ENCODE data around the gene PREB. TPM values are rescaled to one million over a fixed set of nuclear protein-coding genes. Genes with fewer than 3 reads are reported as not detected.

PREB gene
- total RNA-seq, 2 experiments from 2014 or later = 96.8 to 113 TPM

DNA sequence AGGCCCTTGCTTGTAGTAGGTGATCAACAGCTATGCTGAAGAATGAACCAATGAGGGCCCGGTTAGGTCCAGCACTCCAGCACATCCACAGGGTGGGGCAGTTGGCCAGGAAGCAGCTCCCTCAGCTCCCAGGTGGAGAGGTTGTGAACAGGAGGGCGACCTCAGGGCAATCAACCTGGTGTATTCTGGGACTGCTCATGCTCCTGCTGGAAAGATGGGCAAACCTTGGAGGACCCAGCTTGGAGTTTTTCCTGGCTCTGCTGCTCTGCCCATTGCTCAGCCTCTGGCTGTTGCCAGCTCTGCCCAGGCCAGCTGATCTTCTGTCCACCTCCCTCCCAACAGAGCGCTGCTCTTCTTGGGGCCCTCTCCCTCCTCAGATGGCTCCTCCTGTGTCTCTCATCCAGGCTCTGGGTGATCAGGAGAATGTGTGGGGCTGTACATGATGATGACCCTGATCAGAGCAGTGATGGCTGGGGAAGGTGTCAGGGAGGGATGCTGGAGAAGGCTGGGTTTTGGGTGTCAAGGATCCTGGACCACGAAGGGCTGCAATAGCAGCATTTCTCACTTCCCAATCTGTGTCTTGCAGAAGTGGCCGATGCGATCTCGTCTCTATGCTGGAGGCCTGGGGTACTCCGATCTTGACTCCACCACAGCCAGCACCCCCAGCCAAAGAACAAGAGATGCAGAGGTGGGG, 17.8 kb upstream of the PREB start:
- Histone ChIP-seq H3K4me1 (ENCODE audit: insufficient read depth, low read length, poor library complexity, severe bottlenecking) (peaks cover 35% of the 10 kb centered on the region), H2AFZ (ENCODE audit: low read length) (peak overlapping the region; percentile 53; the same call in 1 of the 2 replicates), H3K36me3 (ENCODE audit: insufficient read depth, low read length) (no peaks in the 10 kb centered on the region), H4K20me1 (ENCODE audit: insufficient read depth, low read length) (no peaks in the 10 kb centered on the region), H3K9me2 (ENCODE audit: insufficient read depth, low read length) (no peaks in the 10 kb centered on the region), H3K4me2 (ENCODE audit: low read length) (peak overlapping the region; percentile 52; the same call in 1 of the 2 replicates), H3K4me3 (ENCODE audit: low read depth, low read length, poor library complexity, severe bottlenecking) (no peak overlapping the region), H3K9me3 (ENCODE audit: low read length) (no peaks in the 10 kb centered on the region), H3K79me2 (ENCODE audit: insufficient read depth, low read depth, low read length) (no peaks in the 10 kb centered on the region), H3K27ac (ENCODE audit: low read depth, low read length, poor library complexity, severe bottlenecking) (peak overlapping the region; percentile 65)
- TF ChIP-seq, protein P1, sequence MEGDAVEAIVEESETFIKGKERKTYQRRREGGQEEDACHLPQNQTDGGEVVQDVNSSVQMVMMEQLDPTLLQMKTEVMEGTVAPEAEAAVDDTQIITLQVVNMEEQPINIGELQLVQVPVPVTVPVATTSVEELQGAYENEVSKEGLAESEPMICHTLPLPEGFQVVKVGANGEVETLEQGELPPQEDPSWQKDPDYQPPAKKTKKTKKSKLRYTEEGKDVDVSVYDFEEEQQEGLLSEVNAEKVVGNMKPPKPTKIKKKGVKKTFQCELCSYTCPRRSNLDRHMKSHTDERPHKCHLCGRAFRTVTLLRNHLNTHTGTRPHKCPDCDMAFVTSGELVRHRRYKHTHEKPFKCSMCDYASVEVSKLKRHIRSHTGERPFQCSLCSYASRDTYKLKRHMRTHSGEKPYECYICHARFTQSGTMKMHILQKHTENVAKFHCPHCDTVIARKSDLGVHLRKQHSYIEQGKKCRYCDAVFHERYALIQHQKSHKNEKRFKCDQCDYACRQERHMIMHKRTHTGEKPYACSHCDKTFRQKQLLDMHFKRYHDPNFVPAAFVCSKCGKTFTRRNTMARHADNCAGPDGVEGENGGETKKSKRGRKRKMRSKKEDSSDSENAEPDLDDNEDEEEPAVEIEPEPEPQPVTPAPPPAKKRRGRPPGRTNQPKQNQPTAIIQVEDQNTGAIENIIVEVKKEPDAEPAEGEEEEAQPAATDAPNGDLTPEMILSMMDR (conservative IDR thresholded peaks at IDR 0.05; ENCODE audit: low read length) = no peak
- no peak for TF ChIP-seq EZH2phosphoT487 (IDR thresholded peaks at IDR 0.05; ENCODE audit: borderline replicate concordance, low read depth, low read length)
- no TSS peak for BruUV-seq (replicated peaks)
- POLR2A ChIA-PET = interaction anchor here (0.6 to 1.7 kb wide), 7 partner anchors 10 to 143 kb away, joined by 3 to 6 read pairs (median 5); no protein-coding TSS in a partner anchor
- CTCF ChIA-PET (ENCODE audit: unreplicated experiment) = interaction anchor here (0.6 to 1.2 kb wide), 2 partner anchors 13 to 170 kb away, joined by 3 to 4 read pairs; partner anchors contain the start of gene MPV17
- no peak for DNase-seq (ENCODE audit: low spot score)
- intact Hi-C loops (cut with micrococcal nuclease; ENCODE audit: unreplicated experiment) = no loop called here

DNA sequence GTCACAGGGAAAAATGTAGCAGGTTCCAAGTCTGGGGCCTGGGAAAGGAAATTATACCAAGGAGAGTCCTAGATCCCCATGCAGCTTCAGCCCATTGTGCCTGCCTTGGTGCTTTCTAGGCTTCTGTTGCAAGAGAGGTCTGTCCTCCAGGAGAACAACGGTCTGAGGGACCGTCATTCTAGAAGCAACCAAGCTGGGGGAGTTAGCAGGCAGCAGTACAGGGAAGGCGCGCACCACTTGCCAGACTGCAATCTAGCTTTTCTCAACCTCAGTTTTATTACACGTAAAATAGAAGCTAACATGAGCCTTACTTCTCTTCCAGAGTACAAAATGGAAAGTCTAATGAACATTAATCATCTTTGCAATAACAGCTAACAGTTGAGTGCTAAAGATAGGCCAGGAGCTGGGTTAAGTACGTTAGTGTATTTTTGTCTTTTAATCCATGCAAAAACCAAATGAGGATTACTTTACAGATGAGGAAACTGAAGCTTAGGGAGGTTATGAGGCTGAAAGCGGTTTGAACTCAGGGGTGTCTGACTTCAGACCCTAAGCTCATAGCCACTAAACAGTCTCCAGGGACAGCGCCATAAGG, 16.3 kb upstream of the PREB start:
- CTCF ChIA-PET (ENCODE audit: unreplicated experiment) = interaction anchor here (0.6 kb wide), 1 partner anchor 9 kb away, joined by 3 read pairs; no protein-coding TSS in a partner anchor
- peaks cover 26% of the 10 kb centered on the region for H3K4me1 ChIP-seq (ENCODE audit: insufficient read depth, low read length, poor library complexity, severe bottlenecking)
- H3K27ac ChIP-seq (ENCODE audit: low read depth, low read length, poor library complexity, severe bottlenecking) = no peak overlapping the region

More for the DNA sequence above, 16.3 kb upstream of the PREB start:
- Histone ChIP-seq H2AFZ (ENCODE audit: low read length) (no peak overlapping the region), H3K4me2 (ENCODE audit: low read length) (no peak overlapping the region), H3K79me2 (ENCODE audit: insufficient read depth, low read depth, low read length) (no peaks in the 10 kb centered on the region), H3K4me3 (ENCODE audit: low read depth, low read length, poor library complexity, severe bottlenecking) (no peak overlapping the region), H3K9me2 (ENCODE audit: insufficient read depth, low read length) (no peaks in the 10 kb centered on the region), H3K9me3 (ENCODE audit: low read length) (no peaks in the 10 kb centered on the region), H3K36me3 (ENCODE audit: insufficient read depth, low read length) (no peaks in the 10 kb centered on the region), H4K20me1 (ENCODE audit: insufficient read depth, low read length) (no peaks in the 10 kb centered on the region)
- BruUV-seq (replicated peaks) = no TSS peak
- POLR2A ChIA-PET = interaction anchor here (1.7 kb wide), 1 partner anchor 14 kb away, joined by 6 read pairs; no protein-coding TSS in a partner anchor
- intact Hi-C loops (cut with micrococcal nuclease; ENCODE audit: unreplicated experiment) = no loop called here
- DNase-seq (ENCODE audit: low spot score) = no peak
- TF ChIP-seq, protein P1 (conservative IDR thresholded peaks at IDR 0.05; ENCODE audit: low read length) = no peak
- TF ChIP-seq EZH2phosphoT487 (IDR thresholded peaks at IDR 0.05; ENCODE audit: borderline replicate concordance, low read depth, low read length) = no peak
